GM18520 (cell line): Measurements from ENCODE around the gene OLFML2A.

Experiments used
- ATAC-seq: cut with Tn5 transposase; IDR thresholded peaks from one replicate; pipeline ENCODE4 v1.9.1; 2021; ENCODE audit not compliant: unreplicated experiment

The OLFML2A gene

GRCh38 chr9:124774129-124774978 is 2.6 kb upstream of the OLFML2A start:
- ATAC-seq, result peak; percentile 22

DNA sequence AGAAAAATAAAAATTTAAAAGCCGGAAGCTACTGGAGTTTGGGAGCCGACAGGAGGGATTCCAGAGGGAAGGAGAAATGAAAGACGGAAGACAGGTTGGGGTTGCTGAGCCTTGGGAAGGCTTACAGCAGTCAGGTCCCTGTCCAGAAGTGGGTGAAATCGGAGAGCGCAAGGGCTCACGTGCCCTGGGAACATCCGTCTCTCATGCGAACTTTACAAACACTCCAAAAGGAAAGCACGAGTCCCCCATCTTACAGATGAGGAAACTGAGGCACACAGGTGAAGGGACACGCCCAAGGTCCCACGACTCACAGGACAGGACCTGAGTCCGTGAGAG is 347 bp upstream of the OLFML2A start:
- no peak for ATAC-seq

GRCh38 chr9:124778575-124779367 is 1.8 kb downstream of the OLFML2A start:
- ATAC-seq, result no peak

- ATAC-seq, result no peak
These were observed 2.6 kb downstream of the OLFML2A start for GRCh38 chr9:124779368-124780059.

DNA sequence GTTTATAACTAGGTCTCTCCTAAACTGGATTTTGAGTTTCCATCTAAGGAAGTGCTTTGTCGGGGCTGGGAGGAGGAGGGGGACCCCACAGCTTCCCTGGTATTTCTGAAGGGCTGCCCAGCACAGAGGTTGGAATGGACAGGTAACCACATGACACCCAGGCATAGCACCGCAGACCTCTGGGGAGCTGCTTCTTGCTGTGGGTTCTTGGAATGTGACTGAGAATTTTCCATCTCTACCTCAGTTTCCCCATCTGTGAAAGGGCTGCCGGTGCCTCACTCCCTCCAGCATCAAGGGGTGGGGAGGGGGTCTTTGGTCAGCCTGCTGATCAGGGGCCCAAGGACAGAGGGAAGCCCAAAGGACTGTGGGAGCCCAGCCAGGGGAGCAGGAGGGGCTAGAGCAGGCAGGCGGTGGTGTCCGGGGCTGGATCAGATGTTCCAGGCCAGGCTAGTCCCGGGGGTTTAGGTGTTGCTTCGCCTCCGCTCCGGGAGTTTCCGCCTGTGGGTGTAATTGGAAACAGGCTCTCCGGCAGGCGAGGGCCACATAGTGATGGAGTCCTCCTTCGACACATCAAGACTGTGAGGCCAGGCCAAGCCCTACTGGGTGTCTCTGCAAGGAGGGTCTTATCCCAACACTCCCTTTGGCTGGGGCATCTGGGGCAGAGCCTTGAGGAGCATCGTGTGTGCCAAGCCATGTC is 3.3 kb downstream of the OLFML2A start:
- no peak for ATAC-seq

DNA sequence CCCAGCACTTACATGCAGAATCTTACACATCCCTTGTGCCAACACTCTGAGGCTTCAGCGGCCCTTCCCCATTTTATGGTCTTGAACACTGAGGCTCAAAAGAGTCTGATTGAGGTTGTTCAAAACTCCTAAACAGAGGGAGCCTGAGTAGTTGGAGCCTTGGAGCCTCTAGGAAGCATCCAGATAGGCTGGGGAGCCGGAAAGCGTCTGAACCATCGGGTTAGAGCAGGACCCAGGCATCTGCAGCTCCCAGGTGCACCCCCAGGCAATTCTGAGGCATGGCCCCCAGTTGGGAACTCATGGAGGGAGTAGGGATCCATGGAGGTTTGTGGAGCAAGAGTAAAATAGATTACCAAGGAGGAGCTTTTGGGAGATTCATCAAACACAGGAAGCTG is 3.8 kb downstream of the OLFML2A start:
- no peak for ATAC-seq

- no peak for ATAC-seq
These were observed 5.2 kb downstream of the OLFML2A start for GRCh38 chr9:124781967-124782660.

- no peak for ATAC-seq
These were observed 6.0 kb downstream of the OLFML2A start for GRCh38 chr9:124782661-124783574.

DNA sequence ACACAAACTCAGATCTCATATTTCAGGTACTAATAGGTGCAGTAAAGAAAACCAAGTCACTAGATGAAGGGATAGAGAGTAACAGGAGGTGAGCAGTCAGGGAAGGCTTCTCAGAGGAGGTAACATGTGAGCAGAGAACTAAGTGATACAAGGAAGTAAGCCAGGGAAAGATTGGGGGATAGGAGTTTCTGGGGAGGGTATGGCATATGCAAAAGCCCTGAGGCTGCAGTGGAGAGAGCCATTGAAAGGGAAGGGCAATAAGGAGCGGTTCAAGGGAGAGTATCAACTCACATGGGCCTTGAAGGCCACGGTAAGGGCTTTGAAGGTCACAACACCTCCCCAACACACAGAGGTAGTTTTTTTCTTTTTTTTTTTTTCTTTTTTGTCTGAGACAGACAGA is 6.9 kb downstream of the OLFML2A start:
- no peak for ATAC-seq

GRCh38 chr9:124784509-124784908 is 7.6 kb downstream of the OLFML2A start:
- ATAC-seq, result no peak

GRCh38 chr9:124786881-124787573 is 10.1 kb downstream of the OLFML2A start:
- no peak for ATAC-seq

DNA sequence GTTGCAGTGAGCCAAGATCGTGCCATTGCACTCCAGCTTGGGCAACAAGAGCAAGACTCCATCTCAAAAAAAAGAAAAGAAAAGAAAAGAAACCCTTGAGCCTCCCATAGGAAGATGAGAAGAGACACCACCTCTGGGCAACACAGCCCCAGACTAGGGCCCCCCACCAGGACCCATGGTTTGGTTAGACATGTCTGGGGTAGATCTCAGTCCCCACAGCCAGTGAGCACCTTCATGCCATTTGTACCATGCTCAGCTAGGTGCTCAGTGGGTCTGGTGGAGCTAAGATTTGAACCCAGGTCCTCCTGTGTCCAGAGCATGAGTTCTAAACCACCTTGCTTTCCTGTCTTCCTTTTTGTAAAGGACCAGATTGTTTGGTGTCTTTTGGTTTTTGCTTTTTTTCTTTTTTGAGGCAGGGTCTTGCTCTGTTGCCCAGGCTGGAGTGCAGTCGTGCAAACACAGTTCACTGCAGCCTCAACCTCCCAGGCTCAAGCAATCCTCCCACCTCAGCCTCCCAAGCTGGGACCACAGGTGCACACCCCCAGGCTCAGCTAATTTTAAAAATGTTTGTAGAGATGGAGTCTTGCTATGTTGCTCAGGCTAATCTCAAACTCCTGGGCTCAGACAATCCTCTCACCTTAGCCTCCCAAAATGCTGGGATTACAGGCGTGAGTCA is 11.7 kb downstream of the OLFML2A start:
- ATAC-seq, result no peak

- ATAC-seq, result no peak
These were observed 12.6 kb downstream of the OLFML2A start for GRCh38 chr9:124789531-124789930.

DNA sequence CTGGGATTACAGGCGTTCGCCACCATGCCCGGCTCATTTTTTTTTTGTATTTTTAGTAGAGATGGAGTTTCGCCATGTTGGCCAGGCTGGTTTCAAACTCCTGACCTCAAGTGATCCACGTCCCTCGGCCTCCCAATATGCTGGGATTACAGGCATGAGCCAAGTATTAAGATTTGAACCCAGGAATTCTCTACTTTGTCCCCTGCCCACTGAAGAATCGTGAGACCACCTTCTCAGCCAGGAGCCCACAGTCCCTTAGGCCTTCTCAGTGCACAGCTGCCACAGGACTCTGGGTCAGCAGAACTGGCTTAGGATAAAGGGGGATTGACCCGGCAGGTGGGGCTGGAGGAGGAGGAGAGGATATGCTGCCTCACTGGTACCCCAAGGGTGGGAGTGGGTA is 13.4 kb downstream of the OLFML2A start:
- no peak for ATAC-seq

DNA sequence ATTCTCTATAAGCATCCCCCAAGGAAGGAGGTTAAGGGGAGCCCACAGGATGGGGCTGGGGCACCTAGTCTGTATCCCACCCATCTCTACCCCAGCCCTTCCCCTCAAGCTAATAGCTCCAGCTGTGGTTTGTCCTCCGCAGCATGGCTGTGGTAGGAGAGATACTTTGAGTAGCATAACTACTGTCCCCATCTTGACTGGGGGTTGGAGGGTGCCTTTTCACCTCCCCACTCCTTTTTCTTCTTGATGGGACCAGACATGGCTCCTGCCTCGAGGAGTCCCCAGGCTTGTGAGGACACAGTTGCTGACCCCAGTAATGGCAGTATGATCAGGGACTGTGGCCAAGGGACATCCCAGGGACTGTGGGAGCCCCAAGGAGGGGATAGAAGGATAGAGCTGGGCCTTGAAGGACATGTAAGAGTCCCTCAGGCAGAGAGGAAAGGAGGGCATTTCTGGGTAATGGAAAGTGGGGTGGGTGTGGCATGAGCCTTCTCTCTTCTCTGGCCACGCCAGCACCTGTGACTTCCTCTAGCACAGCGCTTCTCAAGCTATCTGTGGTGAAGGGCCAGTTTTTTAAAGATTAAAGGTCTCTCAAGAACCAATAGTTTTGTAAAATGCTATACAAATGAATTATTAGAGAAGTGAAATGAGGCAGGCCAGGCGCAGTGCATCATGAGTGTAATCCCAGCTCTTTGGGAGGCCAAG is 14.0 kb downstream of the OLFML2A start:
- ATAC-seq, result no peak

DNA sequence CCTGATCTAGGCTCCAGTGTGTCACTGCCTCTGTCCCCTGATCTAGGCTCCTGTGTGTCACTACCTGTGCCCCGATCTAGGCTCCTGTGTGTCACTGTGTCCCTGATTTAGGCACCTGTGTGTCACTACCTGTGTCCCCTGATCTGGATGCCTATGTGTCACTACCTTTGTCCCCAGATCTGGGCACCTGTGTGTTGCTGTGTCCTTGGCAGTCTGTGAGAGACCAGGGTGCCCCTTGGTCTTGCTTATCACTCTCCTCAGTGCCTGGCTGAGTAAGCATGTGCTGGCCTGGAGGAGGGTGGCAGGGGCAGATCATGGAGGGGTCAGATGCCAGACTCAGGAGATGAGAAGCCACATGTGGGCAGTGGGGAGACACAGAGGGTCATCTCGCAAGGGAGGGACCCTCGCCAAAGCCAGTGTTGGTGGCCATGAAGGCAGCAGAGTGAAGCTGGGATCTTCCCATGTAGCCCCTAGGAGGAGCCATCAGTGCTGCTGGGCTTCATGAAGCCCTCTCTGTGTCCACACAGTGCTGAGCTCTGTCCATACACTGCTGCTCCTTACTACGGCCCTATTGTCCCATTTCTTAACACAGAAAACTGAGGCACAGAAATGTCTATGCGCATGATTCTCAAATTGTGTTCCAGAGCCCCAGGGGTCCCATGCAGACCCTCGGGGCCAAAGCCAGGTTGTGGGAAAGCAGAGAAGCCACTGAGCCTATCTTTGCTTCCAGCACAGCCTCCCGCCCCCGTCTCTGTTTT is 15.5 kb downstream of the OLFML2A start:
- no peak for ATAC-seq

GRCh38 chr9:124793015-124793541 is 16.1 kb downstream of the OLFML2A start:
- ATAC-seq, result no peak
